K562 (cell line): Measurements from ENCODE around the gene ATOH8.

Experiments used
- MEIS2 ChIP-seq: fragments of 450-650 bp; IDR thresholded peaks from 2 replicates; pipeline ENCODE4 v1.6.1; 2014; ENCODE audit warnings: mild to moderate bottlenecking; ENCODE audit not compliant: partially characterized antibody
- ZSCAN29 ChIP-seq: fragments of 450-650 bp; IDR thresholded peaks from 2 replicates; pipeline ENCODE4 v1.6.1; 2017

GRCh38 chr2:85769983-85770362 lies 16.2 kb downstream of the ATOH8 start:
- TF ChIP-seq MEIS2 (no peak), ZSCAN29 (no peak)
